Skeletal muscle cell (primary cell): Measurements from ENCODE around the gene PSAP.

Experiments used
- DNase-seq: peaks from one replicate; pipeline ENCODE4 v3.0.0-alpha.2; 2010; ENCODE audit warnings: low read depth
- H3K4me3 ChIP-seq: 2 replicates; pipeline ENCODE4 v1.5.1; 2011; ENCODE audit warnings: low read depth, mild to moderate bottlenecking, control low read depth, low read length, moderate library complexity

Gene PSAP

GRCh38 chr10:71833451-71834342, 17.4 kb downstream of the PSAP start:
- H3K4me3 ChIP-seq, result no peak overlapping the region
- DNase-seq, result no peak

- no peak overlapping the region for H3K4me3 ChIP-seq
- DNase-seq, result no peak
These were observed 18.1 kb downstream of the PSAP start for GRCh38 chr10:71832967-71833366.

- no peak for DNase-seq
- no peak overlapping the region for H3K4me3 ChIP-seq
These were observed 19.2 kb downstream of the PSAP start for GRCh38 chr10:71831646-71832552.

- no peak for DNase-seq
- H3K4me3 ChIP-seq, result no peak overlapping the region
These were observed 20.3 kb downstream of the PSAP start for GRCh38 chr10:71830726-71831125.

GRCh38 chr10:71829896-71830295, 21.2 kb downstream of the PSAP start:
- no peak for DNase-seq
- no peak overlapping the region for H3K4me3 ChIP-seq

- H3K4me3 ChIP-seq, result no peak overlapping the region
- no peak for DNase-seq
These were observed 21.9 kb downstream of the PSAP start for GRCh38 chr10:71829171-71829570.

GRCh38 chr10:71828702-71829101, 22.3 kb downstream of the PSAP start:
- H3K4me3 ChIP-seq, result no peak overlapping the region
- no peak for DNase-seq

GRCh38 chr10:71827852-71828251, 23.2 kb downstream of the PSAP start:
- DNase-seq, result no peak
- no peak overlapping the region for H3K4me3 ChIP-seq

GRCh38 chr10:71825217-71825616, 25.8 kb downstream of the PSAP start:
- DNase-seq, result no peak
- H3K4me3 ChIP-seq, result no peak overlapping the region

GRCh38 chr10:71824333-71824732, 26.7 kb downstream of the PSAP start:
- no peak overlapping the region for H3K4me3 ChIP-seq
- no peak for DNase-seq

GRCh38 chr10:71823356-71823755, 27.7 kb downstream of the PSAP start:
- no peak for DNase-seq
- no peak overlapping the region for H3K4me3 ChIP-seq

GRCh38 chr10:71821909-71822763, 28.9 kb downstream of the PSAP start:
- no peak for DNase-seq

GRCh38 chr10:71820966-71821365, 30.1 kb downstream of the PSAP start:
- no peak for DNase-seq
- no peak overlapping the region for H3K4me3 ChIP-seq

More at GRCh38 chr10:71821909-71822763, 28.9 kb downstream of the PSAP start:
- H3K4me3 ChIP-seq, result no peak overlapping the region

GRCh38 chr10:71819985-71820384, 31.1 kb downstream of the PSAP start:
- no peak overlapping the region for H3K4me3 ChIP-seq
- no peak for DNase-seq

- no peak overlapping the region for H3K4me3 ChIP-seq
These were observed 31.6 kb downstream of the PSAP start for GRCh38 chr10:71819441-71819861.

GRCh38 chr10:71818674-71819260, 32.3 kb downstream of the PSAP start:
- DNase-seq, result no peak
- no peak overlapping the region for H3K4me3 ChIP-seq

More at GRCh38 chr10:71819441-71819861, 31.6 kb downstream of the PSAP start:
- DNase-seq, result no peak

GRCh38 chr10:71817831-71818655, 33.0 kb downstream of the PSAP start:
- no peak overlapping the region for H3K4me3 ChIP-seq
- no peak for DNase-seq

- DNase-seq, result no peak
- no peak overlapping the region for H3K4me3 ChIP-seq
These were observed 34.0 kb downstream of the PSAP start for GRCh38 chr10:71816936-71817618.
